NCI-H2107 (cell line): ENCODE results near the gene MYCL.

Experiments used
- DNase-seq: peaks from one replicate; lab custom pipeline; 2025; lab: John Stamatoyannopoulos, UW

MYCL gene, protein sequence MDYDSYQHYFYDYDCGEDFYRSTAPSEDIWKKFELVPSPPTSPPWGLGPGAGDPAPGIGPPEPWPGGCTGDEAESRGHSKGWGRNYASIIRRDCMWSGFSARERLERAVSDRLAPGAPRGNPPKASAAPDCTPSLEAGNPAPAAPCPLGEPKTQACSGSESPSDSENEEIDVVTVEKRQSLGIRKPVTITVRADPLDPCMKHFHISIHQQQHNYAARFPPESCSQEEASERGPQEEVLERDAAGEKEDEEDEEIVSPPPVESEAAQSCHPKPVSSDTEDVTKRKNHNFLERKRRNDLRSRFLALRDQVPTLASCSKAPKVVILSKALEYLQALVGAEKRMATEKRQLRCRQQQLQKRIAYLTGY

DNA sequence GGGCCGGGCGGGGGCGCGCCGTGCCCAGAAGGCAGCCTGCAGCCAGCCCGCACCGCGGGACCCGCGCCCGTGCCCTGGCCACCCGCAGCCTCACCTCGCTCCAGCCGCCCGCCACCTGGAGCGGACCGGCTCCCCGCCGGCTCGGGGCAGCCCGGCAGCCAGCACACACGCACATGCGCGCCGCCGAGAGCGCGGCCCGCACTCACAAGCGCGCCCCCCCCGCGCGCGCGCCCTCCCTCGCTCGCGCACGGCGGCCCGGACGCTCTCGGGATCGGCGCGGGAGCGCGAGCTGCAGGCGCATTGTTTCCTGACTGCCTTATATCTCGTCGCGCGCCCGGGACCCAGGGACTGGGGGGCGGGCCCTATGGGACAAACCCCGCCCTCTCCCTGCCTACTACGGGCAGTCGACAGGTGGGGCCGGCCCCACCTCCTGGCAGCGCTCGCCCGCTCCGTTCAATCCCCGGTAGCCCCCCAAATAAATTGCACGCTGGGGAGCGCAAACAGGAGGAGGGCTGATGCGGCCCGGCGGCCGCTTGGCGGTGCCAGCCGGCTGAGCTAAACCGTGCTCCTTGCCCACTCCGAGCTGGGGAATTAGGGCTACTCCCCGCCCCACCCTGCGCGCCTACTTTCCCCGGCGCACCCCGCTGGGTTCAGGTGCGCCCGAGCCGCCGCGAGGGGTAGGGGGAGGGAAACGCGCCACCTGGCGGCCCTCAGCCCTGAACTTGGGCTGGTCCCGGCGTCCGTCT is at the start of gene MYCL:
Gene MYCL, minus strand, starts transcription at position 204 of the 746 bp plus-strand sequence. CDS start 483 bp downstream, outside the sequence.
- peak; percentile 100 for DNase-seq

DNA sequence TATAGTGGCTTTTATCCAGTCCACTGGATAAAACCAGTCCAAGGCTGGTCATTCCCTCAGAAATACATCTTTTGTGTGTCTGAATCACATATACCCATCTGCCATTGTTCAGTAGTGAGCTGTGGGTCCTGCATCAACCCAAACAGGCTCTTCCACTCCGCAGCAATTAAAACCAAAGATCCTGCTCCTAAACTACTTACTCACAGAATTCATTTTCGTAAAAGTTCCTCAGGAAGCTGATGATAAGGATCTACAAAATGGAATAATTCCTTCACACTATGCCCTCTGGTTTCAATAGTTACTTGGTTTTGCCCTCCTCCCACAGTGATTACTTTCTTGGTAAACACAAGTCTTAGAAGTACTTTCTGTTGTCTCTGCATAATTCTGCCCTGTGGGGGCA is 48.2 kb upstream of the MYCL start:
- DNase-seq: no peak

DNA sequence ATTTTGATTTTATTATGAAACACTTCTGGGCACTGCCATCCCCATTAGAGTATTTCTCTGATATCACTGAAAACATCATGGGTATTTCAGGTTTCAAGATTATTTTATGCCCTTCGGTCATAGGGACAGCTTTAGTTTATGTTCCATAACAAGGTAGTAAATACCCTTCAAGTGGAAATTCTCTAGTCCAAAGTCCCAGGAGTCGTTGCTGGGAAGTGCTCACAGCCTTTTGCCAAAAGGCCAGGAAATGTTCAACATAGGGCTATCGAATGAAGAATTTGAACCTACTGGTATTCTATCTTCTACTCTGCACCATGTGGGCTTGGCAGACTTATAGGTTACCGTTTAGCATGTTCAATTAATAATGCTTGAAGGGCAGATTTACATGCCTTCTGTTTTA is 45.5 kb upstream of the MYCL start:
- no peak for DNase-seq

DNA sequence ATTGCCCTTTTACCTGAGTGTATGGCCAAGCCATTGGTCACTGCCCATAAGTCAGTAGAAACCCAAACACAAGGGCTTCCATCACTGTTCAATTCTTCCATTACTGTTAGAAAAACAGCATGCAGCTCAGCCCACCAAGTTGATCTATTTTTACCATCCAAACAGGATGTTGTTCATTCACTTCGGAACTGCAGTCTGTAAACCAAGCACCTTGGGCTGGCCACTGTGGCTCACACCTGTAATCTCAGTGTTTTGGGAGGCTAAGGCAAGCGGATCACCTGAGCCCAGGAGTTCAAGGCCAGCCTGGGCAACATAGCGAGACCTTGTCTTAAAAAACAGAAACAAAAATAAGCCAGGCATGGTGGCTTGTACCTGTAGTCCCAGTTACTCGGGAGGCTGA is 44.5 kb upstream of the MYCL start:
- no peak for DNase-seq

DNA sequence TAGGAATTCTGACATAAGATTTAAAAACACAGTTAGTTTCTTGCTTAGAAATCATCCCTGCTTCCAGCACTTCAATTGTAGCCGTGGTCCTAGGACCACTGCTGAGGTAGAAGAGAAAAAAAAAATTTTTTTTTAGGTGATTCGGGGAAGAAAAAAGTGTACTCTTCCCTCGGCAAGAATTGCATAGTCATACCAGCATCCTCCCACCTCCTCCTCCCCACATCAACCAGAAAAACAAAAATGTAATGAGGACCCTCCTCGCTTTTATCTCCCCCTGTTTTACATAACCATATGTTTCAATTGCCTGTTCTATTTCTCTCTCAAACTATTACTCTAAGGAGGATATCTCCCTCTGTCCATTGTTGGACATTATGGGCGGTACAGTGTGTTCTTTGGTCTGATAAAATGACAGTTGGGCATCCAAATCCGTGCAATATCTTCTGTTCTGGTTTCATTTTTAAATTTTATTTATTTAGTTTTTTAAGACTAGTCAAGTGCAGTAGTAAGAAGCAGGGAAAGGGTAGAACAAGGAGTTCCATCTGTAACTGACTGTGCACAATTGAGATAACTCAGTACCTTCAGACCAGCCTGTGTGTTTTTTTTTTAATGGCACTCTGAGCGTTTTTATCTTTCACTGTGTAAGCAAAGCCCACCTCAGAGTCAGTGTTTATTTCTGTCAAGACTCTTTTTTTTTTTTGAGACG is 42.8 kb upstream of the MYCL start:
- no peak for DNase-seq

DNA sequence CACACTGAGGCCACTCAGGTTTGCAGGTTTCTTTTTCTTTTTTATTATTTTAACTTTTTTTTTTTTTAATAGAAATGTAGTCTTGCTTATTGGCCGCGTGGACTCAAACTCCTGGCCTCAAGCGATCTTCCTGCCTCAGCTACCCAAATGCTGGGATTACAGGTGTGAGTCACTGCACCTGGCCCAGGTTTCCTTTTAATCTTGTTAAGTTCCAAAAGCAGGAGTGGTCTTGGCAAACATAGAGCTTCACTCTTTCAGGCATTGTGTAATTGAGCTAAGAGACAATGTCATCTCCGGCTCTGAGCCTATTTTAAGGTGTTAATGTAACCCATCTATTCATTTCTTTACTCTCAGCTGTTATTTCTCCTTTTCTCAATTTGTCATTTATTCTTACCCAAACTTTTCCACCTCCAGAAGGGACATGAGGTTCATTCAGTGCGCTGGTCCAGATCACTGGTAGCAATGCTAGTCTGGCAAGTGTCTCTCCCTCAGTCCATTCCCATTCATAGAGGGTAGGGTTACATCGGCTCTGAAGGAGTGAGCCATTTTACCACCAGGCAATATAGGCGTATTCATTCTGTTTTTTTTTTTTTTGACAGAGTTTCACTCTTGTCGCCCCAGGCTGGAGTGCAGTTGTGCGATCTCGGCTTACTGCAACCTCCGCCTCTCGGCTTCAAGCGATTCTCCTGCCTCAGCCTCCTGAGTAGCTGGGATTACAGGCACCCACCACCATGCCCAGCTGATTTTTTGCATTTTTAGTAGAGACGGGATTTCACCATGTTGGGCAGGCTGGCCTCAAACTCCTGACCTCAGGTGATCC is 42.0 kb upstream of the MYCL start:
- peak; percentile 94 for DNase-seq

DNA sequence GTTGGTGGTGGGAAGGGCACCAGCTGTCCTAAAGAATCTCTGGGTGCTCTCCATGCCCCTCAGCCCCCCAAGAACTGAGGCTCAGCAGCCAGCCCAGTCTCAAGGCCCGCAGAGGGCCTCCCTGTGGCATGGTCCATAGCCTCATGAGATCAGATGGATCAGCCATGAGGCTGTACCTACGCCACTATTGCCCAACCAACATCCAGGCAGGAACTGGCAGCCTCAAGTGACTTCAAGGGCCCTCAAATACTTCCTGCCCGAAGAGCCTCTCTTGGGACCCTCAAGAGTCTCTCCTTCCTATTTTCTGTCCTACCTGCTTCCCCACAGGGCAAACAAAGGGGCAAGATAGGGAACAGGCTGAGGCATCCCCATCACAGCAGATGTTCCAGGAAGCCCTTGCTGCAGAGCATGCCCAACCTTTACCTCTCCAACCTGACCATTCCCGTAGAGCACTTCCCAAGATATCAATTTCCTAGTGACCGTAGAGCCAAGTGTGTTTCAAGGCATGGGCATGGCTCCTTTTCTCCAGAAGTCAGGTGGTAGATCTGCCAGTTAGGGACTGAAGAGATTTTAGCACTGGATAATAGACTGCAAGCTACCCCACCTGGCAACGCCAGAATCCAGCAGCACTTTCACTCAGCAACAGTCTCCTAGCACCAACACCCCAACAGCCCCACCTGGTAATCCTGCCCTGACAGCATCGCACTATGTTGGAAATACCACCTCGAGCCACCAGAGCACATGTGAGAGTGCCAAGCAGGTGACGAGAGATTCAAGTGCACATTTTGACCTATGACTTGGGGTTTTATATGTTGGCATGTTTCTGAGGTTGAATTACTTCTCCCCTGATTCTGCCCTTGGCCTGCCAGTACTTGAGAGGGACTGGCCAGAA is 39.5 kb upstream of the MYCL start:
- DNase-seq: no peak

DNA sequence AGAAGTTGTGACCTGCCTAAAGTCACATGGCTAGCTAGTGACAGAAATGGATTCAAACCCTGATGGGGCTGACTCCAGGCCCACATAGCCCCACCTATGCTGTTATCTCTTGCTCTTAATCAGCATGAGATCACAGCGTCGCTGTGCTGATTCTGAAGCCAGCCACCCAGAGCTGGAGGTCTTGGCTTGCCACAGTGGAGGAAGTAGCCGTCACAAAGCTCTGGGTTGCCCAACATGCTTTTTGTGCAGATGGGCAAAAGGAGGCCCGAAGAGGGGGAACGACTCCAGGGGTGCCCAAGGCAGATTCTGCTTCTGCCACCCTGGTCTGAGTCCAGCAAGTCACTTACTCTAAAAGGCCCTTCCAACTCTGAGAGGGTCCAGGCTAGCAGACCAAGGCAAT is 38.5 kb upstream of the MYCL start:
- no peak for DNase-seq

DNA sequence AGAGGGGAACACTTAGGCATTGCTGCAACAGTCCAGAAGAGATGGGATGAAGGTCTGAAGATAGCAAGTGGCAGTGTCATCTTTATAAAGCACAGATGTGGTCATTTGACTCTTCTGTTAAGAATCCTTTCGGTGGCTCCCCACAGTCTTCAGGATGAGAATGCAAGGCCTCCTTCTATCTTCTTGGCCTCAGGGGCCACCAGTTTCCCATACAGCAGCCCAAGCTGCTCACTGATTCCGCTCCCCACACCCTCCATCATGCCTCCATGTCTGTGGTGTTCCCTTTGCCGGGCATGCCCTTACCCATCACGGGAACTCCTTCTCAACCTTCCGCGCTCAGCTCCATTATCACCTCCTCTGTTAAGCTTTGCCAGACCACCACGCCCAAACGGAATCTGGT is 37.1 kb upstream of the MYCL start:
- no peak for DNase-seq

DNA sequence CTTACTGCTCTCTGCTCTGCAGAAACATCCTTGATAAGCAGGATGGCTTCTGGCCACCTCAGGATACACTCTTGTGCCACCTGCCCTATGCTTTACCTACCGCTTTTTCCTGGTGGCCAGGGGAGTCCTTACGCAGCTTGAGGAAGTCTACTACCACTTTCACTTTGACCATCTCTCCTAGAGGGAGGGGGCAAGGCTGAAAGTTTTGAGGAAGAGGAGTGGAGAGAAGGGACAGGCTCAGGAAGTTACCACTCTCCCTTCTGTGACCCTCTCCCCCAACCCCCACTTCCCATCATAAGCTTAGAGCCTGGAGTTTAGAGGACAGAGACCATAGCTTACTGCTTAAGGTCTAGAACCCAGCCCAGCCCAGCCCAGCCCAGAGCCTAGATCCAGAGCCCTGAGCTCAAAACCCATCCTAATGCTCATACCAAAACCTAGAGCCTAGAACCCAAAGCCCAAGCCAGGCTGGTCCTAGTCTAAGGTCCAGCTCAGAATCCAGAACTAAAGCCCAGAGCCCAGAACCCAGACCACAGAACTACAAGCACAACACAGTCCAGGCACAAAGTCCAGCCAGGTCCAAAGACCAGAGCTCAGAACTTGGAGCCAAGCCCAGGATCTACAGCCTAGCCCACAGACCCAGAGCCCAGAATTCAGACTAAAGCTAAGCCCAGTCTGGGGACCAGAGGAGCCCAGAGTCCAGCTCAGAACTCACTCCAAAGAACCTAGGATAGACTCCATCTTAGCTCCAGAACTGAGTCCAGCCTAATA is 35.2 kb upstream of the MYCL start:
- DNase-seq: no peak

DNA sequence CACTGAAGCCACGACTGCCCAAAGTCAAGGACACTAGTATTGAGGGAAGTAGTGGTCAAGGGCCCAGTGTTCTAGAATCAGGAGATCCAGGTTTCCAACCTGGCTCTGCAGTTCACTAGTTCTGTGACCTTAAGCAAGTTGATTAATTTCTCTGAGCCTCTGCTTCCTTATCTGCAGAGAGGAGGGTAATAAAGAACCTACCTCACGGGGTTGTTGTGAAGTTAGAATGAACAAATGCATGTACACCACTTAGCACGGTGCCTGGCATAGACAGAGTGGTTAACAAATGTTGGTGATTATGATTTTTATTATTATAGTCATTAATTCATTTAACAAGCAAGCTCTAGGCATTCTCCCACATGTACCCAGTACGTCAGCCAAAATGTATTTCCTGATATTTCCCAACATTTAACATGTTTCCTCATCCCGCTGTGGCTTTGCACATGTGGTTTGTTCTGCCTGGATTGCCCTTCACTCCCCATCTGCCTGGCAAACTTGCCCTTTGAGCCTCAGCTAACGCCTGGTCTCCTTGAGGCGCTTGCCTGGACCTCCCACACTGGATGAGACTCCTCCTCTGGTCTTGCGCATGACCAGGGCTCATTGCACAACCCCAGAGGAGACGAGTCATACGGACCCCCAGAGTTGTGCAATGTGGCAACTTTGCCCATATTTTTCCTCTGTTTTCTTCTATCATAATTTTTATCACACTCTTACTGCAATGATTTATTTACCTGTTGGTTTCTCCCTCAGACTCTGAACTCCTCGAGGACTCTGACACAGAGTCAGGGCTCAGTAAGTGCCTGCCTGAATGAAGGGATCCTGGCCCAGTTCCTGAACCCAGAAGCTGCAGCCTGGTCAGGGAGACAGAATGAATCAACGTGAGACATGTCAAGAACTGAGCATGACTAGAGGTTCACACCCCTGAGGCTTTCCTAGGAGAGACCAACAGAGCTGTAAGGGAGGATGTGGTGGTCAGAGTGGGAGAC is 32.5 kb upstream of the MYCL start:
- DNase-seq: no peak

DNA sequence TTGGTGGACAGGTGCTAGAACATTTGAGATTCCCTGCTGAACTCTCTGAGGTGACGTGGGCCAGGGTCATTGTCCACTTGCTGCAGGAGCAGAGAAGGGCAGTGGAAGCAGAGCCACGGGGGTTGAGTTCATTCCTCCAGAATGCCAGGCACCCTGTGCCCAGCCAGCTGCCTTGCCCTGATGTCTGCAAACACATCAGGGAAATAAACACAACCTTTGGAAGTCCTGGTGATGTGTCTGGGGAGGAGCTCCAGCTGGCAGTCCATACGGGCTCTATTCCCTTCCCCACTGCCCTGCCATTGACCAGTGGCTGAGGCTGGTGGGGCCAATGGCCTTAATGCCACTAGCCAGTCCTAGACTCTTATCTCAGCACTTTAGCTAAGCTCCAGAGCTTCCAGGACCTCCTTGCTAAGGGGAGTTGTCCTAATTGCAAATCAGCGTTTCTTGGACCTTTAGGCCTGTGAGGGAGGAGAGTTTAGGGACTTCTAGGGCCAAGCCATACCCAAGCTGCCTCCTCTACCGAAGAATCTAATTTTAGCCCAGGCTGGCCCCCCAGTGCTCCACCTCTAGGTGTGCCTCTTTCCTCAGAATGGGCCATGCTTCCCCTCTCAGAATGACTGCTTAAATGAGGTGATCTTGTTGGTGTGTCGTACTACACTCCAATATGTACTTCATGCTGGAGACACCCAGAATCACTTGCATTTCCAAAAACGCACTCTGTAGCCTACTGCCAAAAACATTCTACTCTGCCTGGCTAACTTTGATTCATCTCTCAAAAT is 27.3 kb upstream of the MYCL start:
- DNase-seq: no peak

DNA sequence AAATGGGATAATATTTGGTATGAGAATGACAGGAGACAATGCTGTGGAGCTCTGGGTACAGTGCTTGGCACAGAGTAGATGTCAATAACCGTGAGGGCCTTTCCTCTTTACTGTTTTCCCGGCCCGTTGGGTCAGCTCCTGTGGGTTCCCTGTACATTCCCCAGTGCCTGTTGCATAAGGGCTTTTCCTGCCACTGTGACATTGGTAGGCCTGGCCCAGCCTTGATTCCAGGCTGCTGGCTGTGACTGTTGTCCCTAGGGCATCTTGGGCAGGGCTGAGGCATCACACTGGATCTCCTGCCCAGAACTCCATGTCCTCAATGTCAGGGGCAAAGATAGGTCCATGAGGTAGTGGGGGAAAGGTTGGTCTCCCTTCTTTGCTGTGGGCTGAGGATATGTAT is 25.8 kb upstream of the MYCL start:
- no peak for DNase-seq

DNA sequence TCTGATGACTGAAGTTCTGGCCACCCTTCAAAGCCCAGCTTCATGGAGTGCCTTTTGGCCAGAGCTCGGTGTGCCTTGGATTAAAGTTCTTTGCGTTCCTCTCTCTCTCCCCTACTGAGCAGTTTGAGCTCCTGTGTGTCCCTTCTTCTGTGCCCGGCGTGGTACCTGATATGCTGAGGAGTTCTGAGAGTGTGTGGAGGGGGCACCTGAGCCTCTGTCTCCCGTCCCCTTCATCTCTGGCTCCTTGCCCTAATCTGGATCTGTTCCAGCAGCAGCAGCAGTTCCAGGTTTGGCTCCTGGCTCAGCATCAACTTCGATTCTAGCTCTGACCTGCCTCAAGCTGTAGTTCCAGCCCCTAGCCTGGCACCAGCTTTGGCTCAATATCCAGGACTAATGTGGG is 25.1 kb upstream of the MYCL start:
- DNase-seq: peak; percentile 93

DNA sequence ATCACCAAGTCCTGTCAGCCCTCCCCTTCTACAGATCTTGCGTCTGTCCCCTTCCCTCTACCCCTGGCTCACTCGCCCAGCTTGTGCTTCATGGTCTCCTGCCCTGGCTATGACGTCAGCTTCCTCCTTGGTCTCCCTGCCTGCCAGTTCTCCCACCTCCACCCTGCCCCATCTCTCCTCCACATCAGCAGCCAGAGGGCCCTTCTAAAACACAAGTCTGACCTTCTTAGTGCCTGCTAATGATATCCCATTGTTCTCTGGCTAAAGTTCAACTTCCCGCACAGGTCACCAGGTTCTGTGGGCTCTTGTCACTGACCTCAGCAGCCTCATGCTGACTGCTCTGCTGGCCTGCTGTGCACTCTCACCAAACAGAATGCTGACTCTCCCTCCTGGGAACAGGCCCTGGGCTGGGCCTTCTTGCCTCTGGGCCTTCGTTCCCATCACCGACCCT is 24.7 kb upstream of the MYCL start:
- peak; percentile 95 for DNase-seq

DNA sequence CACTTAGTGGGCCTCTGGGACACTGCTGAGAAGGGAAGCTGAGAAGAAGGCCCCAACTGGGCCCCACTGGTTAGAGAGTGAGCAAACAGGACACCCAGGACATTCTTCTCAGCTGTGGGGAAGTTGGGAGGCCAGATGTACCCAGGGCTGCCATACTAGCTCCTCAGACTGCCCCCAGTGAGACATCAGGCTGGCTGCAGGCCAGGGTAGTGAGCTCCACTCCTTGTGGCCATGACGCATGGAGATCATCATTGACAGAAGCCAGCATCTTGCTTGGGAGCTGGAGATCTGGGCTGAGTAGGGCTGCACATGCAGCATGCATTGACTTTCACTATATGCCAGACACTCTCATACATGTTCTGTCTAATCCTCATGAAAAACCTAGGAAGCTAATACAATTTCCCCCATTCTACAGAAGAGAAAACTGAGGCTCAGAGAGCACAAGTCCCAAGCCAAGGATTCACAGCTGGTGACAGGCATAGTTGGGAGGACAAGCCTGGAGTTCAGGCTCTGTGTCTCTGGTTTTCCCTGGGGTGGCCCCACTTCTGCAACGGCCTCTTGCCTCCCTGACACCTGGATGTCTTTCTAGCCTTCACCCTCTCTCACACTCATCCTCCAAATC is 24.1 kb upstream of the MYCL start:
- no peak for DNase-seq

DNA sequence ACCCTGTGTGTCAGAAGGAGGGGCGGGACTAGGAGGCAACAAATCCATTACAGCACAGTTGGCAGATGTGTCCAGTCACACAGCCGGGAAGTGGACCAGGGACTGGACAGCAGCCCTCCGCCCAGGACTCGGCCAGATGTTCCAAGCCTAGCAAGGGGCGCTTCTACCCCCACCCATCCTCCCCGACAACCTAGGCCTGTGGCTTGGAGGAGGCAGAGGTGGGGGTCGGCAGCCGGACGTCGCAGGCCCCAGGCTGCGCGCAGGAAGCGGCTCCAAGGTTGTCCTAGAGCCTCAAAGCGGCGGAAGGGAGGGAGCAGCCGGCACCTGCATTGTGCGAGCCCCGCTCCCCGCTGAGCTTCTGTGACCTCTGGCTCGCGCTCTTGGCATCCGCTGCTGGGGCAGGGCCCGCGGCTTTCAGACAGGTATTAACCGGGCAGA is 20.6 kb upstream of the MYCL start:
- DNase-seq: no peak

DNA sequence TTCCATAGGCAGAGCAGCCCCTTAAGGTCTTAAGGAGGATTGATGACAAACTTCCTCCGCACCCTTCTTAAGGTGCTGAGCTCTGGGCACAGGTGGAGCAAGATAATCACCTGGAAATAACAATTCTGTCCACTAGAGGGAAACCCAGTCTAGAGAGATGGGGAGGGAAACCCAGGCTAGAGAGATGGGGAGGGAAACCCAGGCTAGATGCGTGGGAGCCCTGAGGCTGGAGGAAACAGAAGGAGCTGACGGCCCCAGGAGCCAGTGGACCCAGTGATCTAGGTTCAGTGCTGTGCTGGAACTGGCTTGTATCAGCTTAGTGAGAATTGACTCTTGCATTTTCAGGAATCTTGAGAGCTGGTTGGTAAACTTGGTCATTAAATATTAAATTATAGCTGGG is 17.8 kb upstream of the MYCL start:
- peak; percentile 100 for DNase-seq
